ENCODE measurements around the gene MRTFB. TPM values are rescaled to one million over a fixed set of nuclear protein-coding genes. Genes with fewer than 3 reads are reported as not detected.

MRTFB gene
- total and polyA plus RNA-seq, 2 of the 13 experiments (the other 11 are each of a cell fraction or from before 2014, with no cell fraction given): 11.4 to 14.0 TPM

DNA sequence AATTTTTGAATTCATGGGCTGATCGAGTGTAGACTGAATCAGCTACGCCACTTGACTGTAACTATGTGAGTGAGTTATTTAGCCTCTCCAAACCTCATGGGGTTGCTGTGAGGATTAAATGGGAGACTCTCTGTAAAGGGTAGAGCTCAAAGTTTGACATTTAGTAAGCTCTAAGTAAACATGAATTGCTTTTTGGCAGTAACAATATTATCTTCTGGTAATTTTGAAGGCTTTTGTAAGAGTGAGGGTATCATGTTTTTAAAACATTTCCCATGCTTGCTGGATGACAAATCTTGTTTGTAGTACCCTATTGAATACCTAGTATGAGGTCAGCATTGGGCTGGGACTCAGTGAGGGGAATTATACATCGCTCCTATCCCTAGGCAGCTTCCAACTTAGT is 35.3 kb downstream of the MRTFB start (continued):
- TF ChIP-seq HNRNPUL1 (IDR thresholded peaks at IDR 0.05; ENCODE audit: low read depth, low read length) (no peak), NCOA1 (CRISPR knock-in tag; IDR thresholded peaks at IDR 0.05) (no peak), KDM3A (CRISPR knock-in tag; IDR thresholded peaks at IDR 0.05; ENCODE audit: low read depth) (no peak), ZNF546 (CRISPR knock-in tag; conservative IDR thresholded peaks at IDR 0.05) (no peak), DNMT1 (CRISPR knock-in tag; IDR thresholded peaks at IDR 0.05) (no peak), CC2D1A (CRISPR knock-in tag; IDR thresholded peaks at IDR 0.05) (no peak), ONECUT2 (CRISPR knock-in tag; IDR thresholded peaks at IDR 0.05) (0 out of 2 replicates have a peak, but pooled peaks have one; percentile 25), ZNF205 (CRISPR knock-in tag; IDR thresholded peaks at IDR 0.05) (no peak; the same call in 1 of the 2 replicates), SYNCRIP (IDR thresholded peaks at IDR 0.05; ENCODE audit: insufficient read depth, low read depth, low read length) (no peak), CBFB (CRISPR knock-in tag; IDR thresholded peaks at IDR 0.05) (no peak), SRSF4 (IDR thresholded peaks at IDR 0.05; ENCODE audit: low read depth, low read length, poor library complexity, severe bottlenecking) (no peak), ZBTB42 (CRISPR knock-in tag; IDR thresholded peaks at IDR 0.05) (no peak), ARNTL (CRISPR knock-in tag; IDR thresholded peaks at IDR 0.05) (no peak), AGO2 (optimal IDR thresholded peaks at IDR 0.05; ENCODE audit: low read depth, low read length) (no peak), ZEB1 (IDR thresholded peaks at IDR 0.05; ENCODE audit: insufficient replicate concordance, low read depth) (no peak), NFE2L2 (IDR thresholded peaks at IDR 0.05; ENCODE audit: low read length) (no peak), STAG1 (CRISPR knock-in tag; IDR thresholded peaks at IDR 0.05) (peak; percentile 10; the same call in 1 of the 2 replicates), ZNF850 (CRISPR knock-in tag; conservative IDR thresholded peaks at IDR 0.05) (no peak), ZNF383 (CRISPR knock-in tag; IDR thresholded peaks at IDR 0.05; ENCODE audit: borderline replicate concordance) (no peak), ZNF44 (CRISPR knock-in tag; IDR thresholded peaks at IDR 0.05) (no peak), NCOA5 (CRISPR knock-in tag; IDR thresholded peaks at IDR 0.05) (no peak), RCOR2 (CRISPR knock-in tag; IDR thresholded peaks at IDR 0.05) (no peak)
- TF ChIP-seq, protein P1, sequence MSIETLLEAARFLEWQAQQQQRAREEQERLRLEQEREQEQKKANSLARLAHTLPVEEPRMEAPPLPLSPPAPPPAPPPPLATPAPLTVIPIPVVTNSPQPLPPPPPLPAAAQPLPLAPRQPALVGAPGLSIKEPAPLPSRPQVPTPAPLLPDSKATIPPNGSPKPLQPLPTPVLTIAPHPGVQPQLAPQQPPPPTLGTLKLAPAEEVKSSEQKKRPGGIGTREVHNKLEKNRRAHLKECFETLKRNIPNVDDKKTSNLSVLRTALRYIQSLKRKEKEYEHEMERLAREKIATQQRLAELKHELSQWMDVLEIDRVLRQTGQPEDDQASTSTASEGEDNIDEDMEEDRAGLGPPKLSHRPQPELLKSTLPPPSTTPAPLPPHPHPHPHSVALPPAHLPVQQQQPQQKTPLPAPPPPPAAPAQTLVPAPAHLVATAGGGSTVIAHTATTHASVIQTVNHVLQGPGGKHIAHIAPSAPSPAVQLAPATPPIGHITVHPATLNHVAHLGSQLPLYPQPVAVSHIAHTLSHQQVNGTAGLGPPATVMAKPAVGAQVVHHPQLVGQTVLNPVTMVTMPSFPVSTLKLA (IDR thresholded peaks at IDR 0.05): no peak
- TF ChIP-seq, protein P2, sequence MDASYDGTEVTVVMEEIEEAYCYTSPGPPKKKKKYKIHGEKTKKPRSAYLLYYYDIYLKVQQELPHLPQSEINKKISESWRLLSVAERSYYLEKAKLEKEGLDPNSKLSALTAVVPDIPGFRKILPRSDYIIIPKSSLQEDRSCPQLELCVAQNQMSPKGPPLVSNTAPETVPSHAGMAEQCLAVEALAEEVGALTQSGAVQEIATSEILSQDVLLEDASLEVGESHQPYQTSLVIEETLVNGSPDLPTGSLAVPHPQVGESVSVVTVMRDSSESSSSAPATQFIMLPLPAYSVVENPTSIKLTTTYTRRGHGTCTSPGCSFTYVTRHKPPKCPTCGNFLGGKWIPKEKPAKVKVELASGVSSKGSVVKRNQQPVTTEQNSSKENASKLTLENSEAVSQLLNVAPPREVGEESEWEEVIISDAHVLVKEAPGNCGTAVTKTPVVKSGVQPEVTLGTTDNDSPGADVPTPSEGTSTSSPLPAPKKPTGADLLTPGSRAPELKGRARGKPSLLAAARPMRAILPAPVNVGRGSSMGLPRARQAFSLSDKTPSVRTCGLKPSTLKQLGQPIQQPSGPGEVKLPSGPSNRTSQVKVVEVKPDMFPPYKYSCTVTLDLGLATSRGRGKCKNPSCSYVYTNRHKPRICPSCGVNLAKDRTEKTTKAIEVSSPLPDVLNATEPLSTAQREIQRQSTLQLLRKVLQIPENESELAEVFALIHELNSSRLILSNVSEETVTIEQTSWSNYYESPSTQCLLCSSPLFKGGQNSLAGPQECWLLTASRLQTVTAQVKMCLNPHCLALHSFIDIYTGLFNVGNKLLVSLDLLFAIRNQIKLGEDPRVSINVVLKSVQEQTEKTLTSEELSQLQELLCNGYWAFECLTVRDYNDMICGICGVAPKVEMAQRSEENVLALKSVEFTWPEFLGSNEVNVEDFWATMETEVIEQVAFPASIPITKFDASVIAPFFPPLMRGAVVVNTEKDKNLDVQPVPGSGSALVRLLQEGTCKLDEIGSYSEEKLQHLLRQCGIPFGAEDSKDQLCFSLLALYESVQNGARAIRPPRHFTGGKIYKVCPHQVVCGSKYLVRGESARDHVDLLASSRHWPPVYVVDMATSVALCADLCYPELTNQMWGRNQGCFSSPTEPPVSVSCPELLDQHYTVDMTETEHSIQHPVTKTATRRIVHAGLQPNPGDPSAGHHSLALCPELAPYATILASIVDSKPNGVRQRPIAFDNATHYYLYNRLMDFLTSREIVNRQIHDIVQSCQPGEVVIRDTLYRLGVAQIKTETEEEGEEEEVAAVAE (CRISPR knock-in tag; IDR thresholded peaks at IDR 0.05; ENCODE audit: borderline replicate concordance): no peak
- TF ChIP-seq, protein P3, sequence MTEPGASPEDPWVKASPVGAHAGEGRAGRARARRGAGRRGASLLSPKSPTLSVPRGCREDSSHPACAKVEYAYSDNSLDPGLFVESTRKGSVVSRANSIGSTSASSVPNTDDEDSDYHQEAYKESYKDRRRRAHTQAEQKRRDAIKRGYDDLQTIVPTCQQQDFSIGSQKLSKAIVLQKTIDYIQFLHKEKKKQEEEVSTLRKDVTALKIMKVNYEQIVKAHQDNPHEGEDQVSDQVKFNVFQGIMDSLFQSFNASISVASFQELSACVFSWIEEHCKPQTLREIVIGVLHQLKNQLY (CRISPR knock-in tag; IDR thresholded peaks at IDR 0.05): no peak

Data from HepG2 (cell line).